HepG2 (cell line): Measurements from ENCODE around the gene SPDYE4. TPM values are rescaled to one million over a fixed set of nuclear protein-coding genes. Genes with fewer than 3 reads are reported as not detected.

Experiments used
- ATAC-seq: fragments of 200-7000 bp; cut with Tn5 transposase; 3 replicates; pipeline ENCODE4 v1.9.1; 2020; ENCODE audit warnings: mild to moderate bottlenecking, moderate library complexity
- BruUV-seq: library from RNA; stranded (reverse); fragments of 400-500 nt; replicated peaks from 2 replicates; lab custom pipeline; 2021; lab: Mats Ljungman, UMichigan
- CTCF ChIA-PET: fragments of 300-600 bp; formaldehyde crosslinking; extraction: SDS; loops from one replicate; lab custom pipeline; 2021; ENCODE audit warnings: low total read pairs, inconsistent platforms, low intra/inter-chr PET ratio; lab: Yijun Ruan, JAX
- POLR2A ChIA-PET: fragments of 350-600 bp; sonication (Branson Sonifier 250); formaldehyde crosslinking; loops from one replicate; lab custom pipeline; 2020; ENCODE audit warnings: antibody characterized with exemption, inconsistent platforms; lab: Yijun Ruan, JAX
- DNase-seq: peaks from one replicate; pipeline ENCODE4 v3.0.0-alpha.2; 2015; ENCODE audit warnings: low spot score
- FAIRE-seq: peaks from 3 replicates; lab custom pipeline; 2011; peaks lifted over from hg19 to GRCh38; lab: Jason Lieb, UNC
- H2AFZ ChIP-seq: one replicate; pipeline ENCODE4 v1.6.1; 2011; ENCODE audit warnings: low read length, inconsistent platforms
- H3K27ac ChIP-seq: fragments of 300-600 bp; 3 replicates; pipeline ENCODE4 v1.8.0; 2011; ENCODE audit warnings: mixed run types, mild to moderate bottlenecking, mixed read lengths, low read length, inconsistent platforms; ENCODE audit not compliant: insufficient read depth; ENCODE audit errors: extremely low read length
- H3K27me3 ChIP-seq, 2 experiments: fragments of 200-600 bp in 1 of 2; 2 replicates in 1 of 2; 3 replicates in 1 of 2; pipeline versions ENCODE4 v1.6.0 to v1.8.0; 2011; ENCODE audit warnings: low read length in 2 of 2, mild to moderate bottlenecking in 2 of 2, moderate library complexity in 2 of 2, inconsistent platforms in 1 of 2; ENCODE audit not compliant: insufficient read depth in 2 of 2, control insufficient read depth in 1 of 2
- H3K36me3 ChIP-seq, 2 experiments: fragments of 200-600 bp in 1 of 2; replicated peaks in 1 of 2; 2 replicates in 1 of 2; 3 replicates in 1 of 2; pipeline versions ENCODE4 v1.5.1 to v1.8.0; 2011; ENCODE audit warnings: low read length in 2 of 2, inconsistent platforms in 1 of 2; ENCODE audit not compliant: insufficient read depth in 2 of 2, control insufficient read depth in 1 of 2
- H3K4me1 ChIP-seq: 2 replicates; pipeline ENCODE4 v1.5.1; 2012; ENCODE audit warnings: low read length, inconsistent platforms; ENCODE audit not compliant: insufficient read depth
- H3K4me2 ChIP-seq: 2 replicates; pipeline ENCODE4 v1.6.0; 2011; ENCODE audit warnings: low read depth, low read length, inconsistent platforms
- H3K4me3 ChIP-seq, 3 experiments: fragments of 200-600 bp in 1 of 3; sonication (generic), shearing (Covaris generic) in 1 of 3; replicated peaks in 1 of 3; 2 replicates each; pipeline ENCODE4 v1.5.1; 2011 to 2016; ENCODE audit warnings: low read length in 3 of 3, inconsistent platforms in 2 of 3, low read depth in 2 of 3, mild to moderate bottlenecking in 2 of 3, control low read depth in 1 of 3, mixed read lengths in 1 of 3; ENCODE audit not compliant: insufficient read depth in 1 of 3
- H3K79me2 ChIP-seq: one replicate; pipeline ENCODE4 v1.6.1; 2011; ENCODE audit warnings: low read length, inconsistent platforms; ENCODE audit not compliant: insufficient read depth
- H3K9ac ChIP-seq: 2 replicates; pipeline ENCODE4 v1.6.0; 2011; ENCODE audit warnings: mild to moderate bottlenecking, low read depth, low read length, inconsistent platforms; ENCODE audit not compliant: insufficient read depth
- H3K9me3 ChIP-seq: 2 replicates; pipeline ENCODE4 v1.5.1; 2012; ENCODE audit warnings: mild to moderate bottlenecking, low read length
- H4K20me1 ChIP-seq: 2 replicates; pipeline ENCODE4 v1.6.0; 2011; ENCODE audit warnings: inconsistent platforms, mild to moderate bottlenecking, low read length, moderate library complexity; ENCODE audit not compliant: insufficient read depth
- ARNTL ChIP-seq: sonication (generic); formaldehyde crosslinking; IDR thresholded peaks from 2 replicates; pipeline ENCODE4 v1.4.0; 2020; ENCODE audit warnings: mild to moderate bottlenecking, missing genetic modification reagents
- BRD4 ChIP-seq: sonication (generic); formaldehyde crosslinking; IDR thresholded peaks from 2 replicates; pipeline ENCODE4 v1.4.0; 2020; ENCODE audit warnings: missing genetic modification reagents
- FOXK1 ChIP-seq: sonication (generic); formaldehyde crosslinking; IDR thresholded peaks from 2 replicates; pipeline ENCODE4 v1.4.0; 2020; ENCODE audit warnings: low read depth, missing genetic modification reagents, borderline replicate concordance
- HDAC2 ChIP-seq: sonication (generic); formaldehyde crosslinking; IDR thresholded peaks from 2 replicates; pipeline ENCODE4 v1.4.0; 2020; ENCODE audit warnings: missing genetic modification reagents
- HMG20A ChIP-seq: IDR thresholded peaks from 2 replicates; pipeline ENCODE4 v1.6.1; 2016; ENCODE audit warnings: borderline replicate concordance
- ISL2 ChIP-seq: sonication (generic); formaldehyde crosslinking; IDR thresholded peaks from 2 replicates; pipeline ENCODE4 v1.5.0; 2020; ENCODE audit warnings: missing genetic modification reagents
- MAFG ChIP-seq: sonication (generic); formaldehyde crosslinking; IDR thresholded peaks from 2 replicates; pipeline ENCODE4 v1.5.1; 2020; ENCODE audit warnings: mild to moderate bottlenecking, missing genetic modification reagents
- MIER3 ChIP-seq: IDR thresholded peaks from 2 replicates; pipeline ENCODE4 v1.6.1; 2016; ENCODE audit warnings: missing compliant biosample characterization, borderline replicate concordance
- NCOA2 ChIP-seq: sonication (generic); formaldehyde crosslinking; IDR thresholded peaks from 2 replicates; pipeline ENCODE4 v1.8.0; 2022; ENCODE audit warnings: inconsistent platforms
- NFE2L1 ChIP-seq: sonication (generic); formaldehyde crosslinking; IDR thresholded peaks from 2 replicates; pipeline ENCODE4 v1.4.0; 2020; ENCODE audit warnings: missing genetic modification reagents, mild to moderate bottlenecking, borderline replicate concordance
- PPARG ChIP-seq: conservative IDR thresholded peaks from 2 replicates; pipeline ENCODE4 v1.6.1; 2016; ENCODE audit warnings: missing biosample characterization, missing genetic modification reagents
- SKI ChIP-seq: fragments of 450-650 bp; IDR thresholded peaks from one replicate; pipeline ENCODE4 v1.6.1; 2018; ENCODE audit warnings: mild to moderate bottlenecking; ENCODE audit not compliant: partially characterized antibody
- THAP11 ChIP-seq: IDR thresholded peaks from 2 replicates; pipeline ENCODE4 v1.6.1; 2016; ENCODE audit warnings: missing biosample characterization, missing genetic modification reagents
- ZBTB7B ChIP-seq: sonication (generic); formaldehyde crosslinking; IDR thresholded peaks from 2 replicates; pipeline ENCODE4 v1.4.0; 2020; ENCODE audit warnings: missing genetic modification reagents
- ZNF251 ChIP-seq: sonication (generic); formaldehyde crosslinking; IDR thresholded peaks from 2 replicates; pipeline ENCODE4 v1.9.0; 2021; ENCODE audit warnings: mild to moderate bottlenecking, missing genetic modification reagents
- ZNF570 ChIP-seq: sonication (generic); formaldehyde crosslinking; IDR thresholded peaks from 2 replicates; pipeline ENCODE4 v1.4.0; 2020; ENCODE audit warnings: mild to moderate bottlenecking, missing genetic modification reagents, borderline replicate concordance
- WGBS: methylation state at CpG from one replicate; pipeline ENCODE4 v1.1.6; 2017; ENCODE audit warnings: low lambda C conversion rate; 5-methylcytosine and 5-hydroxymethylcytosine counted together
- in situ Hi-C: cut with HindIII; loops from 2 replicates; pipeline ENCODE4 v1.10.0; 2017; ENCODE audit warnings: low pct_unique_long_range_greater_than_20kb; ENCODE audit not compliant: extremely low pct_ligation_motif_present
- intact Hi-C: fragments of 100-400 bp; cut with micrococcal nuclease; formaldehyde crosslinking; loops from one replicate; pipeline ENCODE4 v1.10.0; 2022; ENCODE audit not compliant: unreplicated experiment
- polyA plus RNA-seq, 8 experiments: library from polyadenylated mRNA; depleted of rRNA in 3 of 8; stranded (reverse) in 7 of 8; unstranded in 1 of 8; fragments of >200 nt; fragmentation: Illumina TruSeq in 4 of 8; extraction: Trizol in 4 of 8; gene quantifications; 2 replicates each; pipeline versions ENCODE4 v1.2.1 to v1.2.3, GENCODE V29; 2011 to 2016; ENCODE audit warnings: low read depth in 4 of 8, missing spikeins in 1 of 8, mixed read lengths in 1 of 8; ENCODE audit not compliant: insufficient read depth in 1 of 8
- total RNA-seq, 5 experiments: library from RNA; depleted of rRNA; stranded (reverse); fragments of >200 nt; fragmentation: Illumina TruSeq; extraction: Trizol; gene quantifications; 2 replicates each; pipeline ENCODE4 v1.2.3, GENCODE V29; 2016; ENCODE audit warnings: low read depth in 1 of 5
- TF ChIP-seq, protein P1 (sequence below): sonication (generic); formaldehyde crosslinking; conservative IDR thresholded peaks from 2 replicates; pipeline ENCODE4 v1.4.0; 2020; ENCODE audit warnings: mild to moderate bottlenecking, missing genetic modification reagents, moderate library complexity
- TF ChIP-seq, protein P2 (sequence below): IDR thresholded peaks from 2 replicates; pipeline ENCODE4 v1.6.1; 2016; ENCODE audit warnings: low read depth, missing genetic modification reagents, missing compliant biosample characterization

The SPDYE4 gene
- total and polyA plus RNA-seq, 2 of the 13 experiments (the other 11 are each of a cell fraction or from before 2014, with no cell fraction given) = not detected

DNA sequence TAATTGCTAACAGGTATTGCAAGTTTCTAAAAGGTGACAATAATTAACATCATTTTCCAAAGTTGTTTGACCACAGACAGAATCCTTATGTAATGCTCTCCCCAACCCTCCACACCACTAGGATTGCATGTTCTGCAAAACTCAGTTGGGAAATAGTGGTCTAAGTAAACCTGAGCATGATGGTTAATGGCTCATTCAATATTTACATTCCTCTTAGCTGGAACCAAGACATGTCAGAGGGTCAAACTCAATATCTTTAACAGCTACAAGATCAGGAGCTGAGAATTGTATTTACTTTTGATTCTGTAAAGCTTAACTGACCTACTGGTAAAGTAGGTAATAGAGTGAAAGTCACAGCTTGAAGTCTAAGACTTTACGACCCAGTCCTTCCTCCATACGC is 30.7 kb upstream of the SPDYE4 start:
- no peaks in the 10 kb centered on the region for H3K79me2 ChIP-seq
- ATAC-seq (peak; percentile 56; the same call in 2 of the 3 replicates), DNase-seq (peak; percentile 54), FAIRE-seq (peak; percentile 72)
- 6% methylated on average over 2 of the region's 2 CpGs for WGBS
- H3K27ac ChIP-seq = no peak overlapping the region
- peaks cover 18% of the 10 kb centered on the region for H3K4me1 ChIP-seq
- H3K36me3 ChIP-seq = no peaks in the 10 kb centered on the region
- intact Hi-C loops (loop anchor here (1.0 kb wide), 1 partner anchor 35 kb away; no protein-coding TSS in a partner anchor), in situ Hi-C loops (no loop called here)
- H3K4me3 ChIP-seq = no peak overlapping the region
- H3K27me3 ChIP-seq = peaks cover 2 to 61% of the 10 kb centered on the region in 2 experiments; a peak in 4 of 5 replicates
- POLR2A ChIA-PET = interaction anchor here (0.6 kb wide), 1 partner anchor 16 kb away, joined by 3 read pairs; no protein-coding TSS in a partner anchor
- no peak overlapping the region for H2AFZ ChIP-seq
- BruUV-seq = no TSS peak
- CTCF ChIA-PET = no interaction called here
- no peaks in the 10 kb centered on the region for H3K9me3 ChIP-seq
- no peak overlapping the region for H3K4me2 ChIP-seq
- H4K20me1 ChIP-seq = no peaks in the 10 kb centered on the region
- no peak overlapping the region for H3K9ac ChIP-seq
- TF ChIP-seq ZBTB7B (CRISPR knock-in tag) (peak; percentile 70), ZNF251 (no peak), PPARG (CRISPR knock-in tag) (peak; percentile 35; the same call in 1 of the 2 replicates), NCOA2 (CRISPR knock-in tag) (peak; percentile 51; the same call in 1 of the 2 replicates), HMG20A (CRISPR knock-in tag) (peak; percentile 85), BRD4 (CRISPR knock-in tag) (no peak), MAFG (CRISPR knock-in tag) (no peak), ISL2 (CRISPR knock-in tag) (peak; percentile 87), HDAC2 (peak; percentile 27; the same call in 1 of the 2 replicates), THAP11 (CRISPR knock-in tag) (peak; percentile 49; the same call in 1 of the 2 replicates), NFE2L1 (CRISPR knock-in tag) (no peak), ZNF570 (CRISPR knock-in tag) (no peak), ARNTL (CRISPR knock-in tag) (no peak), MIER3 (CRISPR knock-in tag) (peak; percentile 40; the same call in 1 of the 2 replicates), SKI (peak; percentile 42), FOXK1 (peak; percentile 50; the same call in 1 of the 2 replicates)
- TF ChIP-seq, protein P1, sequence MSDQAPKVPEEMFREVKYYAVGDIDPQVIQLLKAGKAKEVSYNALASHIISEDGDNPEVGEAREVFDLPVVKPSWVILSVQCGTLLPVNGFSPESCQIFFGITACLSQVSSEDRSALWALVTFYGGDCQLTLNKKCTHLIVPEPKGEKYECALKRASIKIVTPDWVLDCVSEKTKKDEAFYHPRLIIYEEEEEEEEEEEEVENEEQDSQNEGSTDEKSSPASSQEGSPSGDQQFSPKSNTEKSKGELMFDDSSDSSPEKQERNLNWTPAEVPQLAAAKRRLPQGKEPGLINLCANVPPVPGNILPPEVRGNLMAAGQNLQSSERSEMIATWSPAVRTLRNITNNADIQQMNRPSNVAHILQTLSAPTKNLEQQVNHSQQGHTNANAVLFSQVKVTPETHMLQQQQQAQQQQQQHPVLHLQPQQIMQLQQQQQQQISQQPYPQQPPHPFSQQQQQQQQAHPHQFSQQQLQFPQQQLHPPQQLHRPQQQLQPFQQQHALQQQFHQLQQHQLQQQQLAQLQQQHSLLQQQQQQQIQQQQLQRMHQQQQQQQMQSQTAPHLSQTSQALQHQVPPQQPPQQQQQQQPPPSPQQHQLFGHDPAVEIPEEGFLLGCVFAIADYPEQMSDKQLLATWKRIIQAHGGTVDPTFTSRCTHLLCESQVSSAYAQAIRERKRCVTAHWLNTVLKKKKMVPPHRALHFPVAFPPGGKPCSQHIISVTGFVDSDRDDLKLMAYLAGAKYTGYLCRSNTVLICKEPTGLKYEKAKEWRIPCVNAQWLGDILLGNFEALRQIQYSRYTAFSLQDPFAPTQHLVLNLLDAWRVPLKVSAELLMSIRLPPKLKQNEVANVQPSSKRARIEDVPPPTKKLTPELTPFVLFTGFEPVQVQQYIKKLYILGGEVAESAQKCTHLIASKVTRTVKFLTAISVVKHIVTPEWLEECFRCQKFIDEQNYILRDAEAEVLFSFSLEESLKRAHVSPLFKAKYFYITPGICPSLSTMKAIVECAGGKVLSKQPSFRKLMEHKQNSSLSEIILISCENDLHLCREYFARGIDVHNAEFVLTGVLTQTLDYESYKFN (CRISPR knock-in tag) = peak; percentile 51
- TF ChIP-seq, protein P2, sequence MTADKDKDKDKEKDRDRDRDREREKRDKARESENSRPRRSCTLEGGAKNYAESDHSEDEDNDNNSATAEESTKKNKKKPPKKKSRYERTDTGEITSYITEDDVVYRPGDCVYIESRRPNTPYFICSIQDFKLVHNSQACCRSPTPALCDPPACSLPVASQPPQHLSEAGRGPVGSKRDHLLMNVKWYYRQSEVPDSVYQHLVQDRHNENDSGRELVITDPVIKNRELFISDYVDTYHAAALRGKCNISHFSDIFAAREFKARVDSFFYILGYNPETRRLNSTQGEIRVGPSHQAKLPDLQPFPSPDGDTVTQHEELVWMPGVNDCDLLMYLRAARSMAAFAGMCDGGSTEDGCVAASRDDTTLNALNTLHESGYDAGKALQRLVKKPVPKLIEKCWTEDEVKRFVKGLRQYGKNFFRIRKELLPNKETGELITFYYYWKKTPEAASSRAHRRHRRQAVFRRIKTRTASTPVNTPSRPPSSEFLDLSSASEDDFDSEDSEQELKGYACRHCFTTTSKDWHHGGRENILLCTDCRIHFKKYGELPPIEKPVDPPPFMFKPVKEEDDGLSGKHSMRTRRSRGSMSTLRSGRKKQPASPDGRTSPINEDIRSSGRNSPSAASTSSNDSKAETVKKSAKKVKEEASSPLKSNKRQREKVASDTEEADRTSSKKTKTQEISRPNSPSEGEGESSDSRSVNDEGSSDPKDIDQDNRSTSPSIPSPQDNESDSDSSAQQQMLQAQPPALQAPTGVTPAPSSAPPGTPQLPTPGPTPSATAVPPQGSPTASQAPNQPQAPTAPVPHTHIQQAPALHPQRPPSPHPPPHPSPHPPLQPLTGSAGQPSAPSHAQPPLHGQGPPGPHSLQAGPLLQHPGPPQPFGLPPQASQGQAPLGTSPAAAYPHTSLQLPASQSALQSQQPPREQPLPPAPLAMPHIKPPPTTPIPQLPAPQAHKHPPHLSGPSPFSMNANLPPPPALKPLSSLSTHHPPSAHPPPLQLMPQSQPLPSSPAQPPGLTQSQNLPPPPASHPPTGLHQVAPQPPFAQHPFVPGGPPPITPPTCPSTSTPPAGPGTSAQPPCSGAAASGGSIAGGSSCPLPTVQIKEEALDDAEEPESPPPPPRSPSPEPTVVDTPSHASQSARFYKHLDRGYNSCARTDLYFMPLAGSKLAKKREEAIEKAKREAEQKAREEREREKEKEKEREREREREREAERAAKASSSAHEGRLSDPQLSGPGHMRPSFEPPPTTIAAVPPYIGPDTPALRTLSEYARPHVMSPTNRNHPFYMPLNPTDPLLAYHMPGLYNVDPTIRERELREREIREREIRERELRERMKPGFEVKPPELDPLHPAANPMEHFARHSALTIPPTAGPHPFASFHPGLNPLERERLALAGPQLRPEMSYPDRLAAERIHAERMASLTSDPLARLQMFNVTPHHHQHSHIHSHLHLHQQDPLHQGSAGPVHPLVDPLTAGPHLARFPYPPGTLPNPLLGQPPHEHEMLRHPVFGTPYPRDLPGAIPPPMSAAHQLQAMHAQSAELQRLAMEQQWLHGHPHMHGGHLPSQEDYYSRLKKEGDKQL = peak; percentile 94
